Activated B cell treated with CpG ODN at 0.5 μM for 24 hours (primary cell): ENCODE data around the gene ARID3A. TPM values are rescaled to one million over a fixed set of nuclear protein-coding genes. Genes with fewer than 3 reads are reported as not detected.

Experiments used
- ATAC-seq: fragments of 200-7000 bp; cut with Tn5 transposase; one replicate; pipeline ENCODE4 v1.10.0; 2021; ENCODE audit warnings: low read depth, mild to moderate bottlenecking, moderate library complexity
- CTCF ChIA-PET: fragments of 350-600 bp; sonication (Branson Sonifier 250); formaldehyde crosslinking; loops from one replicate; lab custom pipeline; 2021; ENCODE audit warnings: antibody characterized with exemption; lab: Charles Lee
- POLR2A ChIA-PET: fragments of 350-600 bp; sonication (Branson Sonifier 250); formaldehyde crosslinking; loops from one replicate; lab custom pipeline; 2021; ENCODE audit warnings: antibody characterized with exemption; lab: Charles Lee
- DNase-seq: peaks from one replicate; pipeline ENCODE4 v3.0.0; 2022
- H3K27ac Mint-ChIP-seq: one replicate; pipeline ENCODE4 v1.8.0; 2020; ENCODE audit warnings: mixed read lengths
- H3K27me3 Mint-ChIP-seq: one replicate; pipeline ENCODE4 v1.8.0; 2021; ENCODE audit warnings: mixed read lengths
- H3K36me3 Mint-ChIP-seq: one replicate; pipeline ENCODE4 v1.8.0; 2021; ENCODE audit warnings: low read depth, mixed read lengths
- H3K4me1 Mint-ChIP-seq: one replicate; pipeline ENCODE4 v1.8.0; 2021; ENCODE audit warnings: mixed read lengths
- H3K4me3 Mint-ChIP-seq: one replicate; pipeline ENCODE4 v1.8.0; 2020; ENCODE audit warnings: mild to moderate bottlenecking, mixed read lengths
- H3K9me3 Mint-ChIP-seq: one replicate; pipeline ENCODE4 v1.8.0; 2020; ENCODE audit warnings: mixed read lengths
- intact Hi-C: fragments of 100-400 bp; cut with micrococcal nuclease; formaldehyde crosslinking; loops from one replicate; pipeline ENCODE4 v1.15.1; 2024
- total RNA-seq: library from RNA; stranded (reverse); gene quantifications from 2 replicates; pipeline ENCODE4 v1.2.3, GENCODE V29; 2022
- TF ChIP-seq, protein P1 (sequence below): fragments of 200-600 bp; IDR thresholded peaks from one replicate; pipeline ENCODE4 v1.8.0; 2022; ENCODE audit warnings: antibody characterized with exemption, mild to moderate bottlenecking

The ARID3A gene
- total RNA-seq, 1 donor from 2014 or later: 74.9 TPM

DNA sequence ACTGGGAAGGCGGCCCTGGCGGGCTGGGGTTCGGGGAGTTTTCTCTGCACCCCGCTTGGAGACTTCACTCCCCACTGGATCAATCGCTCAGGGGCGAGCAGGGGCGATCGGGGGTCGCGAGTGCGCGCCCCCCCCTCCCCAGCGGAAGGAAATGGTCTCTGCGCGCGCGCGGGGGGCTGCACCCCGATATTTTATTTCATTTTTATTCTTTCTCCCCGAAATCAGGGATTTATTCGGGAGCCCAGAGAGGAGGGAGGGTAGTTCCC lies 421 bp downstream of the ARID3A start:
- peak overlapping the region; percentile 65 for H3K27ac Mint-ChIP-seq
- TF ChIP-seq, protein P1, sequence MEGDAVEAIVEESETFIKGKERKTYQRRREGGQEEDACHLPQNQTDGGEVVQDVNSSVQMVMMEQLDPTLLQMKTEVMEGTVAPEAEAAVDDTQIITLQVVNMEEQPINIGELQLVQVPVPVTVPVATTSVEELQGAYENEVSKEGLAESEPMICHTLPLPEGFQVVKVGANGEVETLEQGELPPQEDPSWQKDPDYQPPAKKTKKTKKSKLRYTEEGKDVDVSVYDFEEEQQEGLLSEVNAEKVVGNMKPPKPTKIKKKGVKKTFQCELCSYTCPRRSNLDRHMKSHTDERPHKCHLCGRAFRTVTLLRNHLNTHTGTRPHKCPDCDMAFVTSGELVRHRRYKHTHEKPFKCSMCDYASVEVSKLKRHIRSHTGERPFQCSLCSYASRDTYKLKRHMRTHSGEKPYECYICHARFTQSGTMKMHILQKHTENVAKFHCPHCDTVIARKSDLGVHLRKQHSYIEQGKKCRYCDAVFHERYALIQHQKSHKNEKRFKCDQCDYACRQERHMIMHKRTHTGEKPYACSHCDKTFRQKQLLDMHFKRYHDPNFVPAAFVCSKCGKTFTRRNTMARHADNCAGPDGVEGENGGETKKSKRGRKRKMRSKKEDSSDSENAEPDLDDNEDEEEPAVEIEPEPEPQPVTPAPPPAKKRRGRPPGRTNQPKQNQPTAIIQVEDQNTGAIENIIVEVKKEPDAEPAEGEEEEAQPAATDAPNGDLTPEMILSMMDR: no peak
- H3K9me3 Mint-ChIP-seq: no peaks in the 10 kb centered on the region
- H3K27me3 Mint-ChIP-seq: no peaks in the 10 kb centered on the region
- H3K36me3 Mint-ChIP-seq: peaks cover 11% of the 10 kb centered on the region
- ChIA-PET POLR2A (interaction anchor here (1.0 to 4.3 kb wide), 4 partner anchors 10 to 58 kb away, joined by 4 to 67 read pairs (median 10); partner anchors contain the start of gene WDR18), CTCF (no interaction called here)
- H3K4me1 Mint-ChIP-seq: peaks cover 18% of the 10 kb centered on the region
- DNase-seq (no peak), ATAC-seq (no peak)
- peak overlapping the region; percentile 82 for H3K4me3 Mint-ChIP-seq
- intact Hi-C loops: loop anchor here (1.0 to 10.0 kb wide), 2 partner anchors 21 to 179 kb away; partner anchors contain the start of gene GPX4

DNA sequence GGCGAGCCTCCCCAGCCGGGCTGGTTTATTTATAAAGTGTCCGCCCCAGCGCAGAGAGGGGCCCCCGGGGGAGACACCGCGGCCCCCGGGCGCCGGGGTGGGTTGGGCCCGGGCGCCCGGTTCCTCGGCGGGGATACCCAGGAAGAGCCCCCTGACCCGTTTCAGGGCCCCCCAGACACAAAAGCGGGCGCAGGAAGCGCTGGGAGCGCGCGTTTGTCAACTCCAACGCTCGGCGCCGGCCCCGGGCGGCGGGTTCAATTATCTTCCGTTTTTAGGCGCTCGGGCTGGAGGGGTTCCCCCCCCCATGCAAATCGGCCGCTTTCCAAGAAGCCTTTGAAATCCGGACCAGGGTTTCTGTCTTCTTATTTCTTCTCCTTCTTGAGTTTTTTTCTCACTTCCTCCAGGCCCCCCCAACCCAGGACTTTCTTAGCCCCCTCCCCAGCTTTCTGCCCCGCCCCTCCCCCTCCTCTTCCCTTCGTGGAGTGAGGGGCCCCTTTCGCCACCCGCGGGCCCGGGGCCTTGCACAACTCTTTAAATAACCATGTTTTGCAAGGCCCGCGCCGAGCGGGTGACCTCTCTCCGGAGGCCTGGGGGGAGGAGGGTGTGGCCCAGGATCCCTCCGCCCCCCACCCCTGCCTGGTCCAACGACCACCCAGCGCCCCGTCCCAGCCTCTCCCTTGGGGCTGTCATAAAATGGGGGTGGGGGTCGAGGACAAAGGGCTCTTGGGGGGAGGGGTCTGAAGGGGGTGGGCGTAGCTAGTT lies 935 bp downstream of the ARID3A start:
- peak overlapping the region; percentile 86 for H3K4me3 Mint-ChIP-seq
- POLR2A ChIA-PET: interaction anchor here (0.6 to 1.7 kb wide), 6 partner anchors 9 to 345 kb away, joined by 3 to 11 read pairs (median 6); partner anchors contain the start of genes RNU6-2 and WDR18
- peak overlapping the region; percentile 77 for H3K27ac Mint-ChIP-seq
- TF ChIP-seq, protein P1: no peak
- peaks cover 15% of the 10 kb centered on the region for H3K4me1 Mint-ChIP-seq
- H3K9me3 Mint-ChIP-seq: no peaks in the 10 kb centered on the region
- intact Hi-C loops: loop anchor here (1.0 to 10.0 kb wide), 2 partner anchors 21 to 178 kb away; partner anchors contain the start of gene GPX4
- ATAC-seq (peak; percentile 12), DNase-seq (peak; percentile 64)
- CTCF ChIA-PET: no interaction called here
- peaks cover 13% of the 10 kb centered on the region for H3K36me3 Mint-ChIP-seq
- H3K27me3 Mint-ChIP-seq: no peaks in the 10 kb centered on the region

- TF ChIP-seq, protein P1: no peak
- POLR2A ChIA-PET: interaction anchor here (0.6 to 1.7 kb wide), 7 partner anchors 9 to 345 kb away, joined by 3 to 11 read pairs (median 5); partner anchors contain the start of genes RNU6-2 and WDR18
- ATAC-seq (no peak), DNase-seq (no peak)
- Mint-ChIP-seq H3K9me3 (no peaks in the 10 kb centered on the region), H3K36me3 (peaks cover 15% of the 10 kb centered on the region), H3K4me1 (peaks cover 17% of the 10 kb centered on the region), H3K27me3 (no peaks in the 10 kb centered on the region), H3K4me3 (no peak overlapping the region), H3K27ac (no peak overlapping the region)
- CTCF ChIA-PET: no interaction called here
- intact Hi-C loops: loop anchor here (10.0 kb wide), 1 partner anchor 177 kb away; the partner anchor contains the start of gene GPX4
Observed at GRCh38 chr19:927351-927779, 1.5 kb downstream of the ARID3A start.

DNA sequence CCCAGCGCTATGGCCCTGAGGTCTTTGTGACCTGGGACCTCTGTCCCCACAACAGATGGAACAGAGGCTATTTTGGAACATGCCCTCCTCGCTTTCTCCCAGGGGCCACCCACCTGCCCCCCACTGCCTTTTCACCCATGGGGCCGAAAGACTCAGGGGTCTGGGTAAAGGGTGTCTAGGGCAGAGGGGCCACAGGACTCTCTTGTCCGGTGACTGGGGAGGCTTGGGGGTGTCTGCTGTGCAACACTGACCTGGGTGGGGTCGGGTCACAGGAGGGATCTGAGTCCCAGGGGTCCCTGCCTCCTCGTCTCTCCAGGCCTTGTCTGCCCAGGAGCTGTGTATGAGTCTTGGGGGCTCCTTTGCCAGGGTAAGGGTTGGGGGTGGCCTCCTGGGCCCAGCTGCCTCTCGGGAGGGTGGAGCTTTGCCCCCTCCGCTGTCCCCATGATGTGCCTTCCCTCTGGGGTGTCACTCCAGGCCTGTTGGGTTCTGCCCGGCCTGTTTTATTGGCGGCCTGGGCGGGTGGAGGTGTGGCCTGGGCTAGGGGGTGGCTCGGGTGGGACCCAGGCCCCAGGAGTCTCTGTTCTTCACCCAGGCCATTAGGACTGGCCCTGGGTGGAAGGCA lies 2.1 kb downstream of the ARID3A start:
- Mint-ChIP-seq H3K4me3 (no peak overlapping the region), H3K4me1 (peaks cover 21% of the 10 kb centered on the region), H3K9me3 (no peaks in the 10 kb centered on the region), H3K27ac (no peak overlapping the region), H3K36me3 (peaks cover 17% of the 10 kb centered on the region), H3K27me3 (no peaks in the 10 kb centered on the region)
- ChIA-PET POLR2A (interaction anchor here (0.6 to 1.7 kb wide), 5 partner anchors 10 to 56 kb away, joined by 3 to 11 read pairs (median 4); partner anchors contain the start of gene WDR18), CTCF (no interaction called here)
- TF ChIP-seq, protein P1: no peak
- ATAC-seq (no peak), DNase-seq (no peak)
- intact Hi-C loops: loop anchor here (10.0 kb wide), 1 partner anchor 177 kb away; the partner anchor contains the start of gene GPX4
